Lower leg skin (tissue), 4 donors: ENCODE data around the gene ERF. TPM values are rescaled to one million over a fixed set of nuclear protein-coding genes. Genes with fewer than 3 reads are reported as not detected.
"Not testable (repeated sequence)": the region's sequence is repeated elsewhere in the genome, so short reads cannot be mapped to it uniquely, and the experiment has no call there.

Experiments used
- DNase-seq, 2 donors: peaks; one replicate each; pipeline ENCODE4 v3.0.0-alpha.2; 2019; ENCODE audit warnings: low spot score in 2 of 2
- H3K4me3 ChIP-seq: fragments of 200-600 bp; sonication (generic); 2 replicates; pipeline ENCODE4 v1.5.1; 2017; ENCODE audit warnings: mild to moderate bottlenecking, low read depth; ENCODE audit not compliant: poor library complexity, severe bottlenecking
- CTCF ChIP-seq, 3 donors: fragments of 450-650 bp; IDR thresholded peaks; one replicate each; pipeline ENCODE4 v1.5.1; 2016; ENCODE audit warnings: antibody characterized with exemption in 3 of 3, mild to moderate bottlenecking in 3 of 3, moderate library complexity in 2 of 3
- POLR2A ChIP-seq, 2 donors: fragments of 450-650 bp; IDR thresholded peaks; one replicate each; pipeline ENCODE4 v1.6.1; 2016 to 2017; ENCODE audit warnings: antibody characterized with exemption in 2 of 2, mild to moderate bottlenecking in 1 of 2, moderate library complexity in 1 of 2
- WGBS, 2 donors: methylation state at CpG; one replicate each; pipeline ENCODE4 v1.1.5; 2018; 5-methylcytosine and 5-hydroxymethylcytosine counted together
- intact Hi-C: fragments of 100-400 bp; cut with DNase I; formaldehyde crosslinking; loops from one replicate; pipeline ENCODE4 v1.15.0; 2023; ENCODE audit warnings: low total_unique reads
- total RNA-seq, 4 donors: library from RNA; depleted of rRNA; stranded (reverse); fragments of >200 nt; gene quantifications; one replicate each; pipeline ENCODE4 v1.1.0, GENCODE V29; 2016

ERF gene
- total RNA-seq, 4 donors from 2014 or later: 29.9 to 44.0 (median 36.9) TPM

- WGBS, 2 donors: 94 to 98% methylated on average over 3 of the region's 3 CpGs
- DNase-seq: no peak
- intact Hi-C loops: no loop called here
- TF ChIP-seq CTCF (IDR thresholded peaks at IDR 0.05) (no peak), POLR2A (IDR thresholded peaks at IDR 0.05) (no peak)
- H3K4me3 ChIP-seq: no peak overlapping the region
These were observed 6.8 kb upstream of the ERF start for GRCh38 chr19:42261763-42262162.

- DNase-seq, intact Hi-C loops: not testable (repeated sequence)
- 90 to 95% methylated on average over 3 of the region's 3 CpGs for WGBS, 2 donors
These were observed 2.9 kb upstream of the ERF start for GRCh38 chr19:42257842-42258241.

GRCh38 chr19:42255766-42256745 lies 1.1 kb upstream of the ERF start:
- 6 to 9% methylated on average over 38 of the region's 38 CpGs for WGBS, 2 donors
- peak overlapping the region; percentile 44 for H3K4me3 ChIP-seq
- intact Hi-C loops: no loop called here
- TF ChIP-seq CTCF (IDR thresholded peaks at IDR 0.05): no peak
- TF ChIP-seq POLR2A (IDR thresholded peaks at IDR 0.05): no peak
- peak; percentile 19 to 93 for DNase-seq

More at GRCh38 chr19:42257842-42258241, 2.9 kb upstream of the ERF start:
- H3K4me3 ChIP-seq: not testable (repeated sequence)

GRCh38 chr19:42254089-42254849 lies 659 bp downstream of the ERF start:
- H3K4me3 ChIP-seq: peak overlapping the region; percentile 96
- 1 to 3% methylated on average over 15 to 56 of the region's 70 CpGs for WGBS, 2 donors
- DNase-seq: peak; percentile 76 to 95
- intact Hi-C loops: no loop called here
- no peak for TF ChIP-seq POLR2A (IDR thresholded peaks at IDR 0.05)
- no peak for TF ChIP-seq CTCF (IDR thresholded peaks at IDR 0.05)

GRCh38 chr19:42253245-42254088 lies 1.5 kb downstream of the ERF start:
- TF ChIP-seq CTCF (IDR thresholded peaks at IDR 0.05) (no peak), POLR2A (IDR thresholded peaks at IDR 0.05) (no peak)

More at GRCh38 chr19:42253245-42254088, 1.5 kb downstream of the ERF start:
- peak overlapping the region; percentile 96 for H3K4me3 ChIP-seq
- WGBS, 2 donors: 1 to 2% methylated on average over 24 to 28 of the region's 71 CpGs
- intact Hi-C loops: no loop called here
- DNase-seq: peak; percentile 69 to 95
